ENCODE measurements around the gene DEAF1.

The DEAF1 gene

DNA sequence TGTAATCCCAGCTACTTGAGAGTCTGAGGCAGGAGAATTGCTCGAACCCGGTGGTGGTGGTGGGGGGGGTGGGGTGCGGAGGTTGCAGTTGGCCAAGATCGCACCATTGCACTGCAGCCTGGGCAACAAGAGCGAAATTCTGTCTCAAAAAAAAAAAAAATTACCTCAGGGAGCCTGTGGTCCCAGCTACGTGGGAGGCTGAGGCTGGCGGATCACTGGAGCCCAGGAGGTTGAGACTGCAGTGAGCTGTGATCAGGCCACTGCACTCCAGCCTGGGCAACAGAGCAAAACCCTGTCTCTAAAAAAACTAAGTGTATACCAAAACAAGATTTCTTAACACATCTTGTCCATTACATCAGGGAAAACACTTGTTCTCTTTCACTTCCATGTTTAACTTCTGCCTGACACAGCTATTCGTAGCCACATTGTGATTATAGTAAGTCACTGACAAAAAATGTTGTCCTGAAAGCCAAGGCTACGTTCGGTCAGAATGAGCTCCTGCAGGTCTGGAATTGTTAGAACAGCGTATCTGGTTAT, 2.0 kb upstream of the DEAF1 start:
- TF ChIP-seq POLR2AphosphoS5 (IDR thresholded peaks at IDR 0.05; ENCODE audit: low read depth, low read length) = no peak
- no peak for TF ChIP-seq TAF1 (IDR thresholded peaks at IDR 0.05; ENCODE audit: borderline replicate concordance, insufficient read depth, low read length)
- no peak for TF ChIP-seq SIN3A (IDR thresholded peaks at IDR 0.05; ENCODE audit: borderline replicate concordance, insufficient read depth, low read length)
- TF ChIP-seq, protein P1, sequence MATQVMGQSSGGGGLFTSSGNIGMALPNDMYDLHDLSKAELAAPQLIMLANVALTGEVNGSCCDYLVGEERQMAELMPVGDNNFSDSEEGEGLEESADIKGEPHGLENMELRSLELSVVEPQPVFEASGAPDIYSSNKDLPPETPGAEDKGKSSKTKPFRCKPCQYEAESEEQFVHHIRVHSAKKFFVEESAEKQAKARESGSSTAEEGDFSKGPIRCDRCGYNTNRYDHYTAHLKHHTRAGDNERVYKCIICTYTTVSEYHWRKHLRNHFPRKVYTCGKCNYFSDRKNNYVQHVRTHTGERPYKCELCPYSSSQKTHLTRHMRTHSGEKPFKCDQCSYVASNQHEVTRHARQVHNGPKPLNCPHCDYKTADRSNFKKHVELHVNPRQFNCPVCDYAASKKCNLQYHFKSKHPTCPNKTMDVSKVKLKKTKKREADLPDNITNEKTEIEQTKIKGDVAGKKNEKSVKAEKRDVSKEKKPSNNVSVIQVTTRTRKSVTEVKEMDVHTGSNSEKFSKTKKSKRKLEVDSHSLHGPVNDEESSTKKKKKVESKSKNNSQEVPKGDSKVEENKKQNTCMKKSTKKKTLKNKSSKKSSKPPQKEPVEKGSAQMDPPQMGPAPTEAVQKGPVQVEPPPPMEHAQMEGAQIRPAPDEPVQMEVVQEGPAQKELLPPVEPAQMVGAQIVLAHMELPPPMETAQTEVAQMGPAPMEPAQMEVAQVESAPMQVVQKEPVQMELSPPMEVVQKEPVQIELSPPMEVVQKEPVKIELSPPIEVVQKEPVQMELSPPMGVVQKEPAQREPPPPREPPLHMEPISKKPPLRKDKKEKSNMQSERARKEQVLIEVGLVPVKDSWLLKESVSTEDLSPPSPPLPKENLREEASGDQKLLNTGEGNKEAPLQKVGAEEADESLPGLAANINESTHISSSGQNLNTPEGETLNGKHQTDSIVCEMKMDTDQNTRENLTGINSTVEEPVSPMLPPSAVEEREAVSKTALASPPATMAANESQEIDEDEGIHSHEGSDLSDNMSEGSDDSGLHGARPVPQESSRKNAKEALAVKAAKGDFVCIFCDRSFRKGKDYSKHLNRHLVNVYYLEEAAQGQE (IDR thresholded peaks at IDR 0.05; ENCODE audit: insufficient read depth in 1 of 2, low read depth in 2 of 2, low read length in 2 of 2) = no peak
- no peak for TF ChIP-seq FOXP2 (optimal IDR thresholded peaks at IDR 0.05; ENCODE audit: borderline replicate concordance, extremely low read depth, extremely low read length, insufficient read depth)

DNA sequence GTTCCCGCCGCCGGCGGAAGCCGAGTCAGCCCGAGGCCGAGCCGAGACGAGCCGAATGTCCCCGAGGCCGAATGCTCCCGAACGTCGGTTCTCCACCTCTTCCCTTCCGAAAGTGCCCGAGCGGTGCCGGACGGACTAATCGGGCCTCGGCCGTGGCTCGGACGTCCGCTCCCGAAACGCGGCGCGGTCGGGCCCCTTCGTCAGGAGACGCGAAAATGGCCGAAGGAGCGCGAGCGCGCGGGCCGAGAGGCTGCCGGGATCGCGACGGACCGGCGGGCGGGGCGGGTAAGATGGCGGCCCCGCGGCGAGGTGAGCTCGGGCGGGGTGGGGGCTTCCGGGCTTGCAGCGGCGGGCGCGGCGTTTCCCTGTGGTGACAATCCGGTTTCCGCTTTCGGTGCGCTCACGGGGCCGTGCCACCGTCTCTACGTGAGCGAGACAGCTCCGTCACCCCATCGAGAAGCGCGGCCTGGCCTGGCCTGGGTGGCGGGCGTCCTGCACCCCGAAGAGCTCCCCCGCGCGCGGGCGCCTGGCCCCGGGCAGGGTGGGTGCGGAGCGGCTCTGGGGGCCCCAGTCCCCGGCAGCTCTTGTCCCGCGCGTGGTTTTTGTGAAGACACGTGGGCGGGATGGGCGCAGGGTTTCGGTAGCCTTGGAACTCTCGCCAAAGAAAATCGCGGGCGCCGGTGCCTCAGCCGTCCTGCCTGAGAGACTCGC, 671 bp upstream of the DEAF1 start, which contains the start of gene TMEM80:
Gene TMEM80 (plus strand): TSS at position 279 of the 711 bp plus-strand sequence. CDS start 12 bp downstream, at position 291.
- peak; percentile 92 for TF ChIP-seq TAF1 (IDR thresholded peaks at IDR 0.05; ENCODE audit: borderline replicate concordance, insufficient read depth, low read length)
- TF ChIP-seq, protein P1 (IDR thresholded peaks at IDR 0.05; ENCODE audit: insufficient read depth in 1 of 2, low read depth in 2 of 2, low read length in 2 of 2) = no peak
- TF ChIP-seq SIN3A (IDR thresholded peaks at IDR 0.05; ENCODE audit: borderline replicate concordance, insufficient read depth, low read length) = peak; percentile 51; the same call in 1 of the 2 replicates

DNA sequence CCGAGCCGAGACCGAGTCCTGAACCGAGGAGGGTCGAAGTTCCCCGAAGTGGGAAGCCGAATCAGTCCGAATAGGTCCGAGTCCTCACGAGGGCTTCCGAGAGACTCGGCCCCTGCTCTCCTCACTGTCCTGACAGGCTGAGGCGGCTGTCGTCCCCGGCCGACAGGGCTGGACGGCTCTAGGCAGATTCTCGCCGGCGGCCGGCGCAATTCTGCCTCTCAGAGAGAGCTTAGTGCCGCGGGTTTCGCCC, 191 bp upstream of the DEAF1 start:
- TF ChIP-seq, protein P1 (IDR thresholded peaks at IDR 0.05; ENCODE audit: insufficient read depth in 1 of 2, low read depth in 2 of 2, low read length in 2 of 2) = no peak
- TF ChIP-seq TAF1 (IDR thresholded peaks at IDR 0.05; ENCODE audit: borderline replicate concordance, insufficient read depth, low read length) = no peak
- TF ChIP-seq POLR2AphosphoS5 (IDR thresholded peaks at IDR 0.05; ENCODE audit: low read depth, low read length) = no peak; the same call in 1 of the 2 replicates
- no peak for TF ChIP-seq FOXP2 (optimal IDR thresholded peaks at IDR 0.05; ENCODE audit: borderline replicate concordance, extremely low read depth, extremely low read length, insufficient read depth)
- TF ChIP-seq SIN3A (IDR thresholded peaks at IDR 0.05; ENCODE audit: borderline replicate concordance, insufficient read depth, low read length) = no peak

DNA sequence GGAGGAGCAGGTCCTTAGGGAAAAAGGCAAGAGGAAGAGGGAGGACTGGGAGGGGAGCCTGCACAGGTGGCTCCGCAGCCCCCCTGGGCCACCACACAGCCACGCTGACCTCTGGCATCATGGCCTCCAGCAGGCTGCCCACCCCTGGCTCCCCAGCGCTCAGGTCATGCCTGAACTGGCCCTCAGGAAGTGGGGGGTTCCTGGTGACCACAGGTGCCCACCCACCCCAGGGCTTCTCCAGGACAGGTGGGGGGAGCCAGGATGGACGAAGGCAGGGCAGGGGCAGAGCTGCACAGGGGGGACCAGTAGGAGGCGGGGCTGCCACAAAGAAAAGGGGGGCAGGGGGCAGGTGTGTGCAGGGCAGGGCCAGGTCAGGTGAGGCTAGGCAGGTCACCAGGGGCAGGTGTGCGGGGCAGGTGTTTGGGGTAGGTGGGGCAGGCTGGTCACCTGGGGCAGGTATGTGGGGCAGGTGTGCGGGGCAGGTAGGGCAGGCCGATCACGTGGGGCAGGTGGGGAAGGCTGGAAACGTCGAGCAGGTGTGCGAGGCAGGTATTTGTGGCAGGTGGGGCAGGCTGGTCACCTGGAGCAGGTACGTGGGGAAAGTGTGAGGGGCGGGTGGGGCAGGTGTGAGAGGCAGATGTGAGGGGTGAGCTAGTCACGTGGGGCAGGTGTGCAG, 997 bp downstream of the DEAF1 start:
- TF ChIP-seq TAF1 (IDR thresholded peaks at IDR 0.05; ENCODE audit: borderline replicate concordance, insufficient read depth, low read length) (no peak), SIN3A (IDR thresholded peaks at IDR 0.05; ENCODE audit: borderline replicate concordance, insufficient read depth, low read length) (no peak; the same call in 1 of the 2 replicates), POLR2AphosphoS5 (IDR thresholded peaks at IDR 0.05; ENCODE audit: low read depth, low read length) (no peak), FOXP2 (optimal IDR thresholded peaks at IDR 0.05; ENCODE audit: borderline replicate concordance, extremely low read depth, extremely low read length, insufficient read depth) (no peak)
- TF ChIP-seq, protein P1 (IDR thresholded peaks at IDR 0.05; ENCODE audit: insufficient read depth in 1 of 2, low read depth in 2 of 2, low read length in 2 of 2) = no peak

Measured in PFSK-1 (cell line).